DMS153 treated with DMSO at 0.1 percent for 48 hours (cell line): Measurements from ENCODE around the gene CALHM1.
"Not testable (repeated sequence)": the region's sequence is repeated elsewhere in the genome, so short reads cannot be mapped to it uniquely, and the experiment has no call there.

Experiments
- DNase-seq: peaks from one replicate; lab custom pipeline; 2025; ENCODE audit not compliant: unreplicated experiment; lab: John Stamatoyannopoulos, UW

Gene CALHM1

GRCh38 chr10:103433858-103434257, 24.8 kb downstream of the CALHM1 start:
- no peak for DNase-seq

DNA sequence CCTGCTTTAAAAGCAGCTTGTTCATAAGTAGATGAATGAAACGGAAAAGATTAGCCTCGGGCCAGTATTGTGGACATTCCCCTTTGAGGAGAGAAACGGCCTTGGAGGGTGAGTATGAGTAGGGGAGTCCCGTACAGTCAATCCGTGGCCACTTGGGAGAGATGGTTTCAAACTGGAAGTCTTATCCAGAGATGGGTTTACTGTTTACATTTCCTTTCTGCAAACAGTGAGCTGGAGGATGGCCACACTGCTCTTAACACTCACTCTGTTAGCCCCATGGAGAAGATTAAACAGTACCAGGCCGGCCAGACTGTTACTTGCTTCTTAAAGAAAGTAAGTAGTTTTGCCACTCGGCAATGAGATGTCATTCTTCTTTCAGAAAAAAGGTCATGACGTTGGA, 26.8 kb downstream of the CALHM1 start:
- DNase-seq: no peak

GRCh38 chr10:103429647-103430046, 29.1 kb downstream of the CALHM1 start:
- DNase-seq: no peak

DNA sequence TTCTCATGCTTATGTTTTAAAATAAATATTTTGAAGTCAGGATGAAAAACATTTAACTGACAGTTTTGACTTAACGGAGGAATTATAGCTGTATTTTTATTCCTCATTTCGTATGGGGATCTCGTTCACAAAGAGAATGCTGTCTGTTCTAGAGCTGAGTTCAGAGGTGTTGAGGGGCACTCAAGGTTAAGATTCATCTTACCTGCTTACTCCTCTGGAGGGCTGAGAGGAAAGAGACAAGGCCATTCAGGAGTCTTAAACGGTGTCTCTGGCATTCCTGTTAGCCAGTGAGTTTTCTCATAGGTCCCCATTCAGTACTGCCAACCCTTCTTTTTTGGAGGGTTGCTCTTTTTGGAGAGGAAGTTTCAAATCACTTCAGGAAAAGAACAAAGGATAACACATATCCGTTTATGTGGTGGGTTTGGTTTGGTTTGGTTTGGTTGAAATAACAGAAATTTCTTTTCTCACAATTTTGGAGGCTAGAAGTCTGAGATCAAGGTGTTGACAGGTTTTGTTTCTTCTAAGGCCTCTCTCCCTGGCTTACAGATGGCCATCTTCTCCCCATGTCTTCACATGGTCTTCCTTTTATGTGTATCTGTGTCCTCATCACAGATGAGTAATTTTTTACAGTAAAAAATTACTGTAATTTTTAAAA, 29.6 kb downstream of the CALHM1 start:
- DNase-seq: no peak

GRCh38 chr10:103427866-103428265, 30.8 kb downstream of the CALHM1 start:
- DNase-seq: no peak

DNA sequence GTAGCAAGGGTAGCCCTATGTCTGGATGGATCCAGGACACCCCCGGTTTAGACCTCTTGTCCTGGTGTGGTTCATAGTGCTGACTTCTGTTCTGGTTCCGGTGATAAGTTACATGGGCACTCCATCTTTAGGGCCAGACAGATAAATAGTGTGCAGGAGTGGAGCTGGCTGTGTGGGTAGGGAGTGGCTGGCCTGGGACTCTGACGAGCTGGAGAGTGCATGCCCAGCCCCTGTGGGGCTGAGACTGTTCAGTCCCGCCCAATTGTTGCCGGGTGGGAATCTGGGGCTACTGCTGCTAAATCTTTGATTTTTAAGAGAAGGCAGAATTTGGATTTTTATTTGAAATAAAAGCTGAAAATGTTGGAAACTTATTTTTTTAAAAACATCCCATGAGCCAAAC, 35.0 kb downstream of the CALHM1 start:
- no peak for DNase-seq

GRCh38 chr10:103419101-103419500, 39.6 kb downstream of the CALHM1 start:
- DNase-seq: no peak

DNA sequence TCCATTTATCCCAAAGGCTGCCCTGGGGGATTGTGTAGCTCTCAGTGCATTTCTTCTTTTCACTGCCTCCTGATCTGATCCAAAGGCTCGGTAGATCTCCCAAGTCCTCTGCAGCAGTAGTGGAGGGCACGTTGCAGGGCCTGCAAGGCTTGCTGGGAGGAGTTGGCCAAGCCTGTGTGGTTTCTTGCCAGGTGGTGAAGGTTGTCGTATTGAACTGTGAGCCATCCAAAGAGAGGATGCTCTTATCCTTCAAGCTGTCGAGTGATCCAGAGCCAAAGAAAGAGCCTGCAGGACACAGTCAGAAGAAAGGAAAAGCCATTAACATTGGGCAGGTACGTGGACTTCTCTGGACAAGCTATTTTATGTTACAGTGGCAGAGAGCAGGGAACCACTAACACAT, 41.1 kb downstream of the CALHM1 start:
- no peak for DNase-seq

DNA sequence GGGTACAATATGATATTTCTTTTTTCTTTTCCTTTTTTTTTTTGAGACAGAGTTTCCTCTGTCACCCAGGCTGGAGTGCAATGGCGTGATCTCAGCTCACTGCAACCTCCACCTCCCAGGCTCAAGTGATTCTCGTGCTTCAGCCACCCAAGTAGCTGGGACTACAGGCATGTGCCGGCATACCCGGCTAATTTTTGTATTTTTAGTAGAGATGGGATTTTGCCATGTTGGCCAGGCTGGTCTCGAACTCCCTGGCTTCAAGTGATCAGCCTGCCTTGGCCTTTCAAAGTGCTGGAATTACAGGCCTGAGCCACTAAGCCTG, 41.6 kb downstream of the CALHM1 start:
- not testable (repeated sequence) for DNase-seq

GRCh38 chr10:103416436-103417147, 42.1 kb downstream of the CALHM1 start:
- peak; percentile 17 for DNase-seq

DNA sequence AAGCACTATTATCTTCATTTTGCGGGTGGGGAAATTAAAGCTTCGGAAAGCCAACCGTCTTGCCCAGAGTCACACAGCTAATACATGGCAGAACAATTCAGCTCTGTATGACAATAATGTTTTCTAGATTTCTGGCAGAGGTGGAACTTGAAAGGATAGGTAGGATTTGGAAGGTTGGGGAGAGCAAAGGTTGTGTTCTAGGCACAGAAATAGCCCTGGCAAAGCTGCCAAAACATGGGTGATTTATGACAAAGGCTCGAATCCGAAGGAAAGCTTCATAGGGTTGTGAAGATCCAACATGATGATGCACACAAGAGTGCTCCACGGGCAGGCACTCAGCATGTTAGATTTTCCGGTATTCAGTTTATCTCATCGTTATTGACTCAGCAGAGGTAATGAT, 43.1 kb downstream of the CALHM1 start:
- no peak for DNase-seq

DNA sequence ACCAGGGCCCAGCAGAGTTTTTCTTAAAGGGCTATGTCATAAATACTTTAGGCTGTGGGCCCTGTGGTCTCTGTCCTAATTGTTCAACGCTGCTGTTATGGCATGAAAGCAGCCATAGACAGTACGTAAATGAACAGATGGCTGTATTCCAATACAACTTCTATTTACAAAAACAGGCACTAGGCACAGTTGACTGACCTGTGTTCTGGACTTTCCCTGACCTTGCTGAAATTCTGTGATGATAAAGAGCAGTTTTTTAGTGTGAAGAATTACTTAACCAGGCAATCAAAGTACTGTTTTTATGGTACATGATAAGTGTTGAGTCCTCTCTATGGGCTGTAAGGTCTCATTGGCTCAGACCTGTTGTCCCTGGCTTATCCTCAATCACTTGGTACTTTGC, 45.1 kb downstream of the CALHM1 start:
- DNase-seq: no peak
